ENCODE measurements around the gene CLASP1. TPM values are rescaled to one million over a fixed set of nuclear protein-coding genes. Genes with fewer than 3 reads are reported as not detected.

Gene CLASP1
- total and polyA plus RNA-seq, 12 donors: 10.1 to 90.6 (median 71.7) TPM

GRCh38 chr2:121650315-121650930 is 1.2 kb upstream of the CLASP1 start:
- no peaks in the 10 kb centered on the region for H3K9me3 ChIP-seq
- H3K27ac ChIP-seq: peak overlapping the region; percentile 86 to 100 (median 96)
- 1 to 2% methylated on average over 23 of the region's 23 CpGs for WGBS, 2 donors
- H3K36me3 ChIP-seq: peaks cover 0 to 12% (median 0%) of the 10 kb centered on the region in 9 donors
- peak in 1 of 8 donors; percentile 2 for ATAC-seq
- TF ChIP-seq CTCF (IDR thresholded peaks at IDR 0.05): no peak
- DNase-seq: no peak
- peaks cover 8 to 62% (median 49%) of the 10 kb centered on the region in 9 donors for H3K4me1 ChIP-seq
- peak overlapping the region; percentile 62 to 96 (median 90) for H3K4me3 ChIP-seq
- H3K27me3 ChIP-seq: no peaks in the 10 kb centered on the region
- intact Hi-C loops (cut with DNase I): loop anchor here in 4 of 10 donors (1.0 to 10.0 kb wide), 4 partner anchors 53 to 118 kb away; partner anchors contain the start of gene RNU4ATAC (in 3 of the 4)

GRCh38 chr2:121649596-121650314 is 493 bp upstream of the CLASP1 start:
- intact Hi-C loops (cut with DNase I): loop anchor here (1.0 to 10.0 kb wide), 11 partner anchors 37 to 119 kb away; partner anchors contain the start of gene RNU4ATAC (in 9 of the 10)
- WGBS, 2 donors: 0% methylated on average over 43 to 45 of the region's 45 CpGs
- Histone ChIP-seq H3K27ac (peak overlapping the region; percentile 86 to 100 (median 96)), H3K9me3 (no peaks in the 10 kb centered on the region), H3K4me3 (peak overlapping the region; percentile 62 to 96 (median 90)), H3K4me1 (peaks cover 8 to 68% (median 55%) of the 10 kb centered on the region in 9 donors), H3K27me3 (no peaks in the 10 kb centered on the region), H3K36me3 (peaks cover 0 to 12% (median 0%) of the 10 kb centered on the region in 9 donors)
- no peak for TF ChIP-seq CTCF (IDR thresholded peaks at IDR 0.05)
- peak; percentile 98 to 99 (median 98) for ATAC-seq
- DNase-seq: peak; percentile 95 to 97

GRCh38 chr2:121648206-121649148 is 785 bp downstream of the CLASP1 start:
- H3K4me3 ChIP-seq: peak overlapping the region; percentile 62 to 96 (median 90)
- no peak for TF ChIP-seq CTCF (IDR thresholded peaks at IDR 0.05)
- no peaks in the 10 kb centered on the region for H3K27me3 ChIP-seq
- H3K36me3 ChIP-seq: peaks cover 0 to 12% (median 0%) of the 10 kb centered on the region in 9 donors
- peak; percentile 16 to 59 (median 30) for ATAC-seq
- peak; percentile 40 to 55 for DNase-seq
- H3K27ac ChIP-seq: peak overlapping the region; percentile 86 to 100 (median 96)
- intact Hi-C loops (cut with DNase I): loop anchor here (1.0 to 10.0 kb wide), 11 partner anchors 36 to 118 kb away; partner anchors contain the start of gene RNU4ATAC (in 6 of the 10)
- H3K9me3 ChIP-seq: no peaks in the 10 kb centered on the region
- WGBS, 2 donors: 1% methylated on average over 41 of the region's 41 CpGs
- peaks cover 8 to 79% (median 63%) of the 10 kb centered on the region in 9 donors for H3K4me1 ChIP-seq
